Thyroid gland (tissue), 4 donors: ENCODE measurements around the gene SLC6A9.

ENCODE experiments used
- POLR2A ChIP-seq, 2 donors: fragments of 450-650 bp; IDR thresholded peaks; one replicate each; pipeline ENCODE4 v1.6.1; 2017; ENCODE audit warnings: antibody characterized with exemption in 2 of 2, mild to moderate bottlenecking in 2 of 2, moderate library complexity in 1 of 2
- TF ChIP-seq, protein P1 (sequence below), 6 experiments: fragments of 200-600 bp in 3 of 6; fragments of 450-650 bp in 3 of 6; sonication (generic) in 3 of 6; IDR thresholded peaks; one replicate each; pipeline ENCODE4 v1.5.1; 2016 to 2019; ENCODE audit warnings: antibody characterized with exemption in 6 of 6, mild to moderate bottlenecking in 2 of 6, inconsistent platforms in 1 of 6, moderate library complexity in 1 of 6

DNA sequence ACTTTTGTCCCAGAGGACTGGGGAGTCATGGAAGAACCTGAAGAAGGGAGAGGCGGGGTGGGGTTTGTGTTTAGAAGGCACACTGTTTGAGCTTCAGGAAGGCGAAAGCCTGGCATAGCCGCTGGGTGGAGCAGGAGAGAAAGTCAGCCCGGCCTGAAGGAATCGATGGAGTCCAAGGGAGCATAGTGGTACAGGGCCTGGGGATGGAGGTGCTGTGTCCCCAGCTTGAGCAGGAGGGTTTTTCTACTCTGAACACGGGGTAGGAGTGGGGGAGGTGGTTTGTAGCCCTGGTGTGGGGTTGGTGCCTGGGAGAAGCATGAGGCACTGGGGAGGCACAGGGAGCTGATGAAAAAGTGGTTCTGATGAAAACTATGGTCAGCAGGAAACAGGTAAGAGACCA lies 44.5 kb downstream of the SLC6A9 start:
- TF ChIP-seq, protein P1, sequence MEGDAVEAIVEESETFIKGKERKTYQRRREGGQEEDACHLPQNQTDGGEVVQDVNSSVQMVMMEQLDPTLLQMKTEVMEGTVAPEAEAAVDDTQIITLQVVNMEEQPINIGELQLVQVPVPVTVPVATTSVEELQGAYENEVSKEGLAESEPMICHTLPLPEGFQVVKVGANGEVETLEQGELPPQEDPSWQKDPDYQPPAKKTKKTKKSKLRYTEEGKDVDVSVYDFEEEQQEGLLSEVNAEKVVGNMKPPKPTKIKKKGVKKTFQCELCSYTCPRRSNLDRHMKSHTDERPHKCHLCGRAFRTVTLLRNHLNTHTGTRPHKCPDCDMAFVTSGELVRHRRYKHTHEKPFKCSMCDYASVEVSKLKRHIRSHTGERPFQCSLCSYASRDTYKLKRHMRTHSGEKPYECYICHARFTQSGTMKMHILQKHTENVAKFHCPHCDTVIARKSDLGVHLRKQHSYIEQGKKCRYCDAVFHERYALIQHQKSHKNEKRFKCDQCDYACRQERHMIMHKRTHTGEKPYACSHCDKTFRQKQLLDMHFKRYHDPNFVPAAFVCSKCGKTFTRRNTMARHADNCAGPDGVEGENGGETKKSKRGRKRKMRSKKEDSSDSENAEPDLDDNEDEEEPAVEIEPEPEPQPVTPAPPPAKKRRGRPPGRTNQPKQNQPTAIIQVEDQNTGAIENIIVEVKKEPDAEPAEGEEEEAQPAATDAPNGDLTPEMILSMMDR (IDR thresholded peaks at IDR 0.05): no peak
- no peak for TF ChIP-seq POLR2A (IDR thresholded peaks at IDR 0.05)
